T1000 (cell line): Measurements from ENCODE around the gene MRPS34.

Source experiments
- DNase-seq: peaks from one replicate; lab custom pipeline; 2025; ENCODE audit warnings: mixed read lengths; lab: John Stamatoyannopoulos, UW

The MRPS34 gene

DNA sequence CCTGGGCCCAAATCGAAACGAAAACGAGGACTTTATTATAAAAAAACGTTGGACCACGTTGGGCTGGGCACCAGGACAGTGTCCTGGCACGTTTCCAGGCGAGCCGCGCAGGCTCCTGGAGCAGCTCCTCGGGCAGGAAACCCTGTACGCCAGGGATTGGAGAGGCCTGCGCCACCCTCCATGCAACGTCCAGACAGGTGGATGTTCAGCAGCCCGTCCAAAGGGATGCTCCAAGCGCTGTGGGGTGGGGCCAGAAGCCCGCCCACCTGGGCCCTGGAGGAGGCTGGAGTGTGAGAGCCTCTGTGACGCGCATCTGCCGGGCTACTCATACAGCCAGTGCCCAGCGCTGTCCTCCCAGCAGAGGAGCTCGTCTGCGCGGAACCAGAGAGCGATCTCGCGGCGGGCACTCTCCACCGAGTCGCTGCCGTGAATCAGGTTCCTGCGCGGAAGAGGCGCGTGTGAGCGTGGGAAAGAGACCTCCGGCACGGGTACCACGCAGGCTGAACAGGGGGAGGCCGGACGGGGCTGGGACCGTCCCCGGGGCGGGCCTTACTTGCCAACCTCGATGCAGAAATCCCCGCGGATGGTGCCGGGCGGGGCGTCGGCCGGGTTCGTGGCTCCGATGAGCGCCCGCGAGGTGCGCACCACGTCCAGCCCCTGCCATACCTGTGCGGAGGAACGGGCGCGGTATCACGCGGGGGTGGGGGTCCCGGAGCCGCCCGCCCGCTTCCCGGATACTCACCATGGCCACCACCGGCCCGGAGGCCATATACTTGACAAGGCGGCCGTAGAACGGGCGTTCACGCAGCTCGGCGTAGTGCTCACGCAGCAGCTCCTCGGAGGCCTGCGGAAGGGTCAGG is 2.4 kb downstream of the MRPS34 start:
- peak; percentile 35 for DNase-seq

DNA sequence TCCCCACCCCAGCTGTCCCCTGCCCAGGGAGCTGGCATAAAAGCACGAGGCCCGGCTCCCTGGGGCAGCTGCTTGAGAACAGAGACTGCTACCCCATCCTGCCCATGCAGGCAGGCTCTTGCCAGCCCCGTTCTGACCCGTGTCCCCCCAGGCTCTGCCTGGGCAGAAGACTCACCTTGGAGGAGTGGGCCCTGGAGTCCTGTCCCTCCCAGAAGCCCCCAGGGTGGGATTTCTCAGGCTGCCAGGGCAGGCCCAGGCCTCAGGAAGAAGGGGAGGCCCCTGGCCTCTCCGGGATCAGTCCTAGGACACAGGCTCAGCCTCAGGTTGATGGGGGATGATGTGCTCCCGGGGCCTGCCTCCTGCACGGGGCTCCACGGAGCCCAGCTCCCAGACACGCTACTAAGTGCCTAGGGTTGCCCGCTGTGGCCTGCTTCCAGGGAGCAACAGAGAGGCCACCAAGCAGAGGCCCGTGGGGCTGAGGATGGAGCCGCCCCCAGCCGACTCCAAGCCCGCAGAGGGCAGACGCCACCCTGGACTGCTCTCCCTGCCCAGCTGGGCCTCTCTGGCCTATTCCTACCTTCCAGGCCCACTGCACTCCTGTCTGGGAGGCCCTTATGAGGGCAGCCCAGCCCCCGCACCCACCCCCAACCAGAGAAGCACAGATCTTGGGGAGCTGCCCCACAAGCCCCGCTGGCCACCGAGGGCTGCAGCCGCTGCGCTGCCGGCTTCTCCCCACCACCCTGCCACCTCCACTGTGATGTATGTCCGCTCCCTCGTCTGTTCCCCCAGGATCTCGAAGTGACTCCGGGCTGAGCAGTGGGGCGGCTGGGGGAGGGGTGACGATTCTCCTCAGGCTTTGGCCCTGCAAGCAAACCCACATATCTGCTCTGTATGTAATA is 3.3 kb downstream of the MRPS34 start:
- no peak for DNase-seq

DNA sequence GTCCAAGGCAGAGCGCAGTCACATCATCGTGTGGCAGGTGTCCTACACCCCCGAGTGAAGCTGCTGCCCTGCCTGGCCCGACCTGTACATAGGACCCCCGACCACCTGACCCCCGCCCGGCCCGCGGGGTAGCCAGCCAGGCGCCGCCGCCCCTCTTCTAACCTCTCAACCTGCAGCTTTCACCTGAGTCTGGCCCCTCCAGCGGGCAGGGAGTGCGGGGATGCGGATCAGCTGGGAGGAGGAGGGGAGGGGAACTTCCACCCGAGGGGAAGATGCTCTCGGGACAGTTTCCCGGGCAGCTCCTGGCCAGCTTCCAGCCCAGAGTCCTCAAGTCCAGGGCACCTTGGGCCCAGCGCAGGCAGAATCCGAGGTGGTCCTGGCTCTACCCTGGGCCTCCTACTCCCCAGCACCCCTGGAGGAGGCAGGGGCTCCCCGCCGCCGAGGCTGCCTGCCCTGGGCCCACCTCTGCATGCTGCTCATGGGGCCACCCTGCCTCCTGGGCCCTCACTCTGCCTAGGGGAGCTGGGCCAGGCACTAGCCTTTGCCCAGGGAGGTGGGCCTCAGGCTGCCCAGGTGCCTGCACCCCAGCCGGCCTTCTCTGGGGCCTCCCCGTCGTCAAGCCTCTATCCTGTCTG is 4.0 kb downstream of the MRPS34 start:
- no peak for DNase-seq

DNA sequence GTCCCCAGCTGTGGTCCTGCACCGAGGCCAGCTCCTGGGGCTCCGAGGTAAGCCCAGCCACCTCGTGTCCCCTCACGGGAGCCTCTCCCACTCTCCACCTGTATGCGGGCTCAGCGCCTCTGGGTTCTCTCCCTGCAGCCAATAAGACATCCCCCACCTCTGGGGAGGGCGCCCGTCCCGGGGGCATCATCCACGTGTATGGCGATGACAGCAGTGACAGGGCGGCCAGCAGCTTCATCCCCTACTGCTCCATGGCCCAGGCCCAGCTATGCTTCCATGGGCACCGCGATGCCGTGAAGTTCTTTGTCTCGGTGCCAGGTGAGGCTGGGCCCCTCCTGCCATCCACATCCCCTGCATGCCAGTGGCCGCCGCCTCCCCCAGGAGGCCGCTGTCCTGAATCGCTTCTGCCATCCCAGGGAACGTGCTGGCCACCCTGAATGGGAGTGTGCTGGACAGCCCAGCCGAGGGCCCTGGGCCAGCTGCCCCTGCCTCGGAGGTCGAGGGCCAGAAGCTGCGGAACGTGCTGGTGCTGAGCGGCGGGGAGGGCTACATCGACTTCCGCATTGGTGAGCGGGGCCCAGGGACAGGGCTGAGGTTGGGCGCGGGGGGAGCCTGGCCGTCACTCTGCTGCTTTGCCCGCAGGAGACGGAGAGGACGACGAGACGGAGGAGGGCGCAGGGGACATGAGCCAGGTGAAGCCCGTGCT is 4.7 kb downstream of the MRPS34 start:
- DNase-seq, result no peak

DNA sequence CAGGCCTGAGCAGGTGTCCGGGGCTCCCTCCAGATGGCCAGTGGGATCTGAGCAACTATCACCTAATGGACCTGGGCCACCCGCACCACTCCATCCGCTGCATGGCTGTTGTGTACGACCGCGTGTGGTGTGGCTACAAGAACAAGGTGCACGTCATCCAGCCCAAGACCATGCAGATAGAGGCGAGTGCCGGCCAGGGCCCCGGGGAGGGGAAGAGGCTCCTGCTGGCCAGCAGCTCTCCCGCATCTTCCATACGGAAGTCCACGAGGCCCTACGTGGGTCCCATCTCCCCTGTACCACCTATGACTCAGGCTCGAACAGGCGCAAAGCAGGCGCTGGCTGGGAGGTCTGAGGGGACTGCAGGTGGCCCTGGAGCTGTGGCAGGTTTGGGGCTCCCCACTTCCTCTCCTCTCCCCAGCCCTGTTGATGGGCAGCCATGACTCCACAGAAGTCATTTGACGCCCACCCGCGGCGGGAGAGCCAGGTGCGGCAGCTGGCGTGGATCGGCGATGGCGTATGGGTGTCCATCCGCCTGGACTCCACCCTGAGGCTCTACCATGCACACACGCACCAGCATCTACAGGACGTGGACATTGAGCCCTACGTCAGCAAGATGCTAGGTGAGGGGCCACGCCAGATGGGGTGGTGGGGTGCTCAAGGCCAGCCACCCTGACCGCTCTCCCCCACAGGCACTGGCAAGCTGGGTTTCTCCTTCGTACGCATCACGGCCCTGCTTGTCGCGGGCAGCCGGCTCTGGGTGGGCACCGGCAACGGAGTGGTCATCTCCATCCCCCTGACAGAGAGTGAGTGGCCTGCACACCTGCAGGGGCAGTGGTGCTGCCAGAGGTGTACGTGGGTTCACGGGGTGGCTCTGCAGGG is 5.6 kb downstream of the MRPS34 start:
- DNase-seq, result no peak

DNA sequence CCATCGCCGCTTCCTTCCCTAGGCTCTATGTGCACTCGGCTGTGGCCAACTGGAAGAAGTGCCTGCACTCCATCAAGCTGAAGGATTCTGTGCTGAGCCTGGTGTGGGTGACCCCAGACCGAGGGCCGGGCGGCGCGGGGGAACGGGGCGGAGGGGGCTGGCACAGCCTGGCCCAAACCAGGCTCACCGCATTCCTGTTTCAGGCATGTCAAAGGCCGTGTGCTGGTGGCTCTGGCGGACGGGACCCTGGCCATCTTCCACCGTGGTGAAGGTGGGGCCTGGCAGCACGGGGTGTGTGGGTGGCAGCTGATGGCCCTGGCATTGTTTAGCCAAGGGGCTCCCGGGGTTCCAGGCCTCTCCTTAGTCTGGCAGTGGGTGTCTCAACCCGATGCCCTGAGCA is 6.2 kb downstream of the MRPS34 start:
- DNase-seq, result no peak

DNA sequence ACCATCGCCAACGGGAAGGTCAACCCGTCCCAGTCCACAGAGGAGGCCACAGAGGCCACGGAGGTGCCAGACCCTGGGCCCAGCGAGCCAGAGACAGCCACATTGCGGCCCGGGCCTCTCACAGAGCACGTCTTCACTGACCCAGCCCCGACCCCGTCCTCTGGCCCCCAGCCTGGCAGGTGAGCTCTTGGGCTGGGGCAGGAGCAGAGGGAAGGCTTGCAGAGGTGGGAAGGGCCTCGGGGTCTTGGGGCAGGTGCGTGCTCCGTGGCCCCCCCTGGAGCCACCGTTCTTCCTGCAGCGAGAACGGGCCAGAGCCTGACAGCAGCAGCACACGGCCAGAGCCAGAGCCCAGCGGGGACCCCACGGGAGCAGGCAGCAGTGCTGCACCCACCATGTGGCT is 6.7 kb downstream of the MRPS34 start:
- no peak for DNase-seq

DNA sequence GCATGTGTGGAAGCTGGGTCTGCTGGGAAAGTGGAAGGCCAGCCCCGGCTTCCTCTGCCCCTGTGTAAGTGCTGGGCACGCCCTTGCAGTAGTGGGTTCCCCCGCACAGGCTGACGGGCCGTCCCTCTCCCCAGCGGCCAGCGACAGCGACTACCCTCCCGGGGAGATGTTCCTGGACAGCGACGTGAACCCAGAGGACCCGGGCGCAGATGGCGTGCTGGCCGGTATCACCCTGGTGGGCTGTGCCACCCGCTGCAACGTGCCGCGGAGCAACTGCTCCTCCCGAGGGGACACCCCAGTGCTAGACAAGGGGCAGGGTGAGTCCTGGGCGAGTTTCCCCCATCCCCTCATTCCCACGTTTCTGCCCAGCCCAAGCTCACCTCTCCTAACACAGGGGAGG is 7.1 kb downstream of the MRPS34 start:
- DNase-seq, result no peak

DNA sequence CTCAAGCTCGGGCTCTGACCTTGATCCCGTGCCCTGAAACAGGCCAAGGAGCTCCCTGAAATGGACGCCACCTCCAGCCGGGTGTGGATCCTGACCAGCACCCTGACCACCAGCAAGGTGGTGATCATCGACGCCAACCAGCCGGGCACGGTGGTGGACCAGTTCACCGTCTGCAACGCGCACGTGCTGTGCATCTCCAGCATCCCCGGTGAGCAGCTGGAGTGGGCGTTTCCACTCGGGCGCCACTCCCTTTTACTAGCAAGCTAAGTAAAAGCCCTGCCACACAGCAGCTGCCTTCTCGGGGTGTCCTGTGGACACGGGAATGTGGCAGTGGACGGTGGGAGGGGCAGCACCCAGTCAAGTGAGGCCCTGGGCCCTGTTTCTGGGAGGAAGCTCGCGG is 8.0 kb downstream of the MRPS34 start:
- no peak for DNase-seq

DNA sequence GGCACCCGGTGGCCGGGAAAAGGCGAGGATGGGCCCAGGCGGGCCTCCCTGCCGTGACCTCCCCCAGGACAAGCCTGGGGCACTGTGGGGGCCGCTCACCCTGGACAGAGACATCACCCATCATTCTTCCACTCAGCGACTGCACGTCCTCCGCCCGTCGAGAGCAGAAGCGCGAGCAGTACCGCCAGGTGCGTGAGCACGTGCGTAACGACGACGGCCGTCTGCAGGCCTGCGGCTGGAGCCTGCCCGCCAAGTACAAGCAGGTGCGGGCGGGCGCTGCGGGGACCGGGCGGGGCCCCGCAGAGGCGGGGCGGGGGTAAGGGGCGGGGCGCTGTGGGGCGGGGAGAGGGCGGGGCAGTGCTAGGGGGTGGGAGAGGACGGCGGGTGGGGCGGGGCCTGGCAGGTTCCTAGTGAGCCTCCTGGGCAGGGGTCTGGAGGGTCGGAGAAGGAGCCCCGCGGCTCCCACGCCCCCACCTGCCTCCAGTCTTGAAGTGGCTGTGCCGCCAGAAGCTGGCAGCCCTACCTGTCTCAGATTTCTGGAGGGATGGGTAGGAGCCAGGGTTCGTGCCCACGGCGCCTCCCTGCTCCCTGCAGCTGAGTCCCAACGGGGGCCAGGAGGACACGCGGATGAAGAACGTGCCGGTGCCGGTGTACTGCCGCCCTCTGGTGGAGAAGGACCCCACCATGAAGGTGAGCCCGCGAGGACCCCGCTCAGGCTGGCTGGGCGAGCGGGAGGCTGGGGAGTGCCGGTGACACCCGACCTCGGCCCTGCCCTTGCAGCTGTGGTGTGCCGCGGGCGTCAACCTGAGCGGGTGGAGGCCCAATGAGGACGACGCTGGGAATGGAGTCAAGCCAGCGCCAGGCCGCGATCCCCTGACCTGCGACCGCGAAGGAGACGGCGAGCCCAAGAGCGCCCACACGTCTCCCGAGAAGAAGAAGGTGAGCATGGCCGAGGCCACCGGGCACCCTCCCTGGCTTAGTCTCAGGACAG is 9.1 kb downstream of the MRPS34 start:
- no peak for DNase-seq

DNA sequence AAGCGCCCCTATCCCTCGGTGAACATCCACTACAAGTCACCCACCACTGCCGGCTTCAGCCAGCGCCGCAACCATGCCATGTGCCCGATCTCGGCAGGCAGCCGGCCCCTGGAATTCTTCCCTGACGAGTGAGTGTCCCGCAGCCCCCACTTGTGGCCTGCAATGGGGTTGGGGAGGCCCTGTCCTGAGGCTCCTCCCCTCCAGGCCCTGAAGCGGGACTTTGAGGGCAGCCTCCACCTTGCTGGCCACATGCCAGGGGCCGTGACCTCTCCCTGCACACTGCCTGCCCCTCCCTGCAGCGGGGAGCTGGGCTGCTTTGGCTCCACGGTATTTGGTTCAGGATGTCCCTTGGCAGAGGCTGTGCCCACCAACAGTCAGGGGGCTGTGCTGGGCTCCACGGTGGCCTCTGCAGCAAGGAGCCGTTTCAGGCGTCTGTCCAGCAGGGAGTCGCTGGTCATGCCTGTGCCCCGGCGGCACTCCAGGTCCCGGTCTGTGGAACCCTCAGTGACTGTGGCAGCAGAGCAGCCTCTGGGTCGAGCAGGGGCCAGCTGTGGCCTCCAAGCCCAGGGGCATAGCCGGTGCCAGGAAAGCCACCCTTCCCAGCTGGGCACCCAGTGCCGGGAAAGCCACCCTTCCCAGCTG is 9.9 kb downstream of the MRPS34 start:
- no peak for DNase-seq

DNA sequence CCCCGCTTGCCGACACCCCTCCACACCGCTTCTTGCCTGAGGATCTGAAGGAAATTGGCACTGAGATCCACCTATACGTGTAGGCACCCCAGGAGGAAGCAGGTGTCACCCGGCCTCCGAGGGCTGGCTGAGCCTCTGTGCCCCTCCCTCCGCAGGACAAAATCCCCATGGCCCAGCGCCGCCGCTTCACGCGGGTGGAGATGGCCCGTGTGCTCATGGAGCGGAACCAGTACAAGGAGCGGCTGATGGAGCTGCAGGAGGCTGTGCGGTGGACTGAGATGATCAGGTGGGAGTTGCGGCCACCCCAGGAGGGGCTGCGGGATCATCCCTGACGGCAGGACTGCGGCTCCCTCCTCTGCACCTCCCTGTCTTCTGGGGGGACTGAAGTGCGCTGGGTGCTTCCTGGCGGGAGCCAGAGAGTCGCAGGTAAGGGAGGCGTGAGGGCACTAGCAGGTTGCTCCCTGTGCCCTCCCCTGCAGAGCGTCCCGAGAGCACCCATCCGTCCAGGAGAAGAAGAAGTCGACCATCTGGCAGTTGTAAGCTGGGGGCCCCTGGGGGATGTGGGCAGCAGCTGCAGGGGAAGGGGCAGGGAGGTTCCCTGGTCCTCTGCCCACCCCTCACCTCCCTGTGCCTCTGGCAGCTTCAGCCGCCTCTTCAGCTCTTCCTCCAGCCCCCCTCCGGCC is 10.6 kb downstream of the MRPS34 start:
- no peak for DNase-seq

DNA sequence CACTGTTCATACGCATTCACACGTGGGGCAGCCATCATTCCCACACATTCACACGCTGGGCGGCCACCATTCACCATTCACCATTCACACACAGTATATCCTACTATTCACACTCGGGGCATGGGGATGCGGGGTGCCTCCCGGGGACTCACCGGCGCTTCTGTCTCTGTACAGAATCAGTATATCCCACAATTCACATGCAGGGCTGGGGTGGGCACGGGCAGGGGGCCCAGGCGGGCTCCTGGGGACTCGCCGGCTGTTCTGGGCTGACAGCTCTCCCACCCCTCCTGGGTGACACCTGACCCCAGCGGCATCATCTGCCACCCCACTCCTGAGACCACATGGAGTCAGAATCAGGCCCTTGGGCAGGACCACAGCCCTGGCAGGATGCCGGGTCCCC is 11.2 kb downstream of the MRPS34 start:
- no peak for DNase-seq

DNA sequence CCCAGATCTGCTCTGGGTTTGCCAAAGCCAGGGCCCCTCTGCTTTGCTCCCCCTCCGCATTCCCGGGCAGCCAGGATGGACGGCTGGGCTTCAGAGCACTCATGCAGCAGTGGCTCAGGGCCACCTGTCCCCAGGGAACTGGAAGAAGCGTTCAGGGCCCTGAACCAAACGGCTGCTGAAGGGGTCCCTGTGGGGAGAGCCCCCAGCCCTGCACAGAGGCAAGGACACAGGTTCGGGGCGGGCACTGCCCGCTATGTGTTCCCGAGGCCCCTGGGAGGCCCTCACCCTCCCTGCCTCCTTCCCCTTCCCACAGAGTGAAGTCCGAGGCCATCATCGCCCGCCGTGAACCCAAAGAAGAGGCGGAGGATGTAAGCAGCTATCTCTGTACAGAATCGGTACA is 12.0 kb downstream of the MRPS34 start:
- DNase-seq, result no peak

DNA sequence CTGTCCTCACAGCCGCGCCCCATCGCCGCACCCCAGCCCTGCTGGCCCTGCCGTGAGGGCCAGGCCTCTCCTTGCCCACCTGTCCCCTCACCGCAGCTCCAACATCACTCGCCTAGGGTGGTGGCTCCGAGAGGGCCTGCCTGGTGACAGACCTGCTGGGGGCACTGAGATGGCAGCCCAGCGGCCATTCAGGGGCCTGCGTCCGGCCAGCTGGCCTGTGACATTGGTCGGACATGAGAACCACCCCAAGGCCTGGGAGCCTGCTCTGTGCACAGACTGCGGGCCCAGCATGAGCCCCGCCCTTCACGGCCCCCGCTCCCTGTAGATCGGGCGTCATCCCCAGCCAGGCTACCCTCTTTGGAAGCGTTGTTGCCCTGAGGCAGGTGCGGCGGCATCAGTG is 13.4 kb downstream of the MRPS34 start:
- DNase-seq, result no peak

DNA sequence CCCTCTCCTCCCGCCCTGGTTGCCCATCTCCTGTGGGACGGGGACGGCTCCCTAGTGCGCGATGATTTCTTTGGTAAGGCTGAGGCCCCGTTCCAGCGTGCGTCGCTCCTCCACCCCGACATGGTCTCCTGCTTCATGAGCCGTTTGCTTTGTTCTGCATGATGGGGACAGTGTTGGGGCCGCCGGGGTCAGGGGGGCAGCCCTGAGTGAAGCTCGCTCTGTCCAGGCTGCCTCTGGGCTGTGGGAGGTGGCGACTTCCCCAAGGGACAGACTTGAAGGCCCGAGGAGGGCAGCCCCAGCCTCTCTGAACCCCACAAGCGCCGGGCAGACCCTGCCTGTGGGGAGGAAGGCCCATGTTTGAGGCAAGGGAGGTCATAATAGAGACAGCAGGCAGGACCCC is 14.0 kb downstream of the MRPS34 start:
- no peak for DNase-seq

DNA sequence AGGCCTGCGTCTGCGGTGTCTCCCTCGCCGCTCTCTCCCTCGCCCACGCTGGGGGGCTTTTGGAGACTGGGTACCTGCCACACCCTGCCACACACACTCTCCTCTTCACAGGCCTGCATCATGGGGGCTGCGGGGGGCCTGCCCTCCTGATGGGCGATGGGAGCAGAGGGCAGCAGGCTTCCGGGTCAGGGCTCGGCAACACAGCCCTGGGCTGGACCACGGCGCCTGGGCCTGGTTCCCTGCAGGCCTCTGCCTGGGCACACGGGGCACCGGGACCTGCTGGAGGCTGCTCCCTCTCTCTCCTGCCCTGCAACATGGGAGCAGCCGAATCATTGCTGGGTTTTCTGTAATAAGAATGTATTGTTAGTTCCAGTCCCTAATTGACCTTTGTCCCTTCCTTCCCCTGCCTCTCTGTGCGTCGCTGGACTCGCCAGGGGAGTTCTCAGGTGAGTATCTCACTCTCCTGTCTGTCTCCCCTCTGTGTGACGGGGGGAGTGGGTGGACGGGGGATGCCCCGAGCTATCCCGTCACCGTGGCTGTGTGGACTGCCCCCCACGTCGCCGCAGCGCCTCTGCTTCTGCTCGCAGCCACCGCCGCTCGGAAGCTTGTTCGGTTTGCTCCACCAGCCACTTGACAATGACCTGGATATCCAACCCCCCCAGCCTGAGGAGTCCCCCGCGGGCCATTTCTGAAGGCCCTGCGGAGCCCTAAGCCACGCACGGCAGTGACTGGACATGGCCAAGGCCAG is 15.0 kb downstream of the MRPS34 start:
- DNase-seq, result no peak

DNA sequence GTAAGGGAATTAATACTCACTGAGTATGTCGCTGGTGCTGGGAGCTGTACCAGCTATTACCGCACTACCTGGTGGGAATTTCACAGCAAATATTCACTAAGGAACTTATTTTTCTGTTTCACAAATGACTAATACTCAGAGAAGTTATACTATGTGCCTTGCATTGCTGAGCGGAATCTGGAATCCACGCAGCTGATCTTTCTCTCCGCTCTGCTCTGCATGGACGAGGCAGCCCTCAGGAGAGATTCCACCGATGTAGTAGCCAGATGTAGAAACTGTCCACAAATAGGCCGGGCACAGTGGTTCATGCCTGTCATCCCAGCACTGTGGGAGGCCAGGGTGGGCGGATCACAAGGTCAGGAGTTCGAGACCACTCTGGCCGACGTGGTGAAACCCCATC is 18.7 kb downstream of the MRPS34 start:
- DNase-seq, result no peak
